NCI-H345 treated with DMSO at 0.1 percent for 48 hours (cell line): ENCODE data around the gene MAPK11.

Experiments used
- DNase-seq: peaks from one replicate; lab custom pipeline; 2025; ENCODE audit not compliant: unreplicated experiment; lab: John Stamatoyannopoulos, UW

The MAPK11 gene

DNA sequence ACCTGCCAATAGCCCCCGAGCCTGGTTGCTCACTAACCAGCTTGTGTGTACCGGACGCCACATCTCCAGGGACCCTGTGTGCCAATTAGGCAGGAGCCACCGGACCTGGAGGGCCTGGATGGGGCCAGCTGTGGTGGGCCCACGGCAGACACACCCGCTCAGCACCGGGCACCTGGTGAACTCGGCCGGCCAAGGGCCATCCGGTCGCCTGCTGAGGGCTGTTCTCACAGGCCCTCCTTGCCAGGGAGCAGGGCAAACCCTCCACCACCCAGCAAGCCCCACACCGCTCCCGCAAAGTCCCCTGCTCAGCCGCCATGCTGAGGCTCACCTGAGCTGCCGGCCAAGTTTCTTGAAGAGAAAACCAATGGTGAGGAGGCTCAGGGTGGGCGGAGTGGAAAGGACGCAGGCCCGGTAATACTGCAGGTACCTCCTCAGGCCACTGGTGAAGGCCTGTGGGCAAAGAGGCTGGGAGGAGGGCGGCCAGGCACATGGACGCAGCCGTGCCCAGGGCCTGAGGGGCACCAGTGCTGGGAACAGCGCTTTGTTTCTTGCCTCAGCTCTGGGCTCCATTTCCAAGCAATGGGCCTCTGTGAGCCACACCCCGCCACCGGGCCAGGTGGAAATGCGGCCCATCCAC lies 42.5 kb downstream of the MAPK11 start:
- no peak for DNase-seq

DNA sequence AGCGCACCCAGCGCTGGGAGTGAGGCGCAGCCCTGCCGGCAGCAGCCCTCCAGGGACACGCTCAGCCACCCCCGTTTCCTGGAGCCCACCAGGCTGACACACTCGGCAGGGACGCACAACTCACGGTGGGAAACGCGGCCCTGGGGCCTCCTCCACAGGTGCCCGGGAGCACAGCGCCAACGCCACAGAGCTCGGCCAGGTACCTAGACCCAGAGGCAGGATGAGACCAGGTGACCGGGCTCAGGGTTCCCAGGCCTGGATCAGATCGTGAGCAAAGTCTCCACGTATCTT lies 43.4 kb downstream of the MAPK11 start:
- DNase-seq: no peak

GRCh38 chr22:50226063-50226874 lies 43.9 kb downstream of the MAPK11 start:
- DNase-seq: no peak

DNA sequence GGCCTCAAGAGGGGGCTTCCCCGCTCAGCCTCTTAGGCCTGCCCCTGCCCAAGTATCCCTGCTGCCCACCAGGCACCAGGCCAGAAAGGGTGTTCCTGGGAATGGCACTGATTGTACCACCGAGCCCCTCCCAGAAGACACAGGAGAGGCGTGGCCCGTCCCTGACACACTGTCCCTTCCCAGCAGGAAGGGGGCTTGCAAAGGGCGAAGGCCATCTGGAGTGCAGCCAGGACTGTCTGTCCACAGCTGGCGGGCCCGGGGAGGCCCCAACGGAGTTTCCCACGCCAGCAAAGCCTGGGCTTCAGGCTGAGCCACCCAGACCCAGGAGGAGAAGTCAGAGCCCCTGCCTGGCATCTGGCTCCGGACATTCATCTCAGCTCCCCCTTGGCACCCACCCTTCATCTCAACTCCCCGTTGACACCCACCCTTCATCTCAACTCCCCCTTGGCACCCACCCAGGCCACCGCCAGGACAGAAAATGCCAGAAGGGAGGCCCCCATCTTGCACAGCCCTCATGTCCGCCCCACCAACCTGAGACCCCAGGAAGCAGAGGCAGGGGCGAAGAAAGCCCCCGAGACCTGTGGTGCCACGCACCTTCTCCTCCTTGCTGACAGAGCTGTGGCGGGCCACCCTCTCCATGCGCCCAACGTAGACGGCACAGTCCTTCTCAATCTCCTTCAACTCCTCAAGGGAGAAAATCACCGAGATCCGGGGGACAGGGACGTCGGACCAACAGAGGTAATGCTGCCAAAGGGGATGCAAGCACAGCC lies 44.8 kb downstream of the MAPK11 start:
- DNase-seq: no peak

DNA sequence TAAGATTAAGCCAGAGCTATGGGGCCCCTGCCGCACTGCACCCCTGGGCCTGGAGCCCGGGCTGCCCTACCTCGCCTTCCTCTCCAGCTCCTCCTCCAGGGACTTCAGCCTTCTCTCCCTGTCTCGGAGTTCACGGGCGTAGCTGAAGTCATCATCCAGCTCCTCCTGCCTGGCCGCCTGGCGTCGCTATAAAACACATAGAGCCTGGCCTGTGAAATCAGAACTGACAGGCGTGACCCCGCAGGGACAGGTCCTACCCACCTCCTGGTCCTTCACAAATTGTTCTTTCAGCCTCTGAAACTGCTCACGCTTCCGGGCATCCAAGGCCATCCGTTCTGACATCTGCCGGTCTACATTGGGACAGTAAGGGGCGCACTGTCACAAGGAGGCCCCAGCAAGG lies 46.1 kb downstream of the MAPK11 start:
- DNase-seq: no peak

DNA sequence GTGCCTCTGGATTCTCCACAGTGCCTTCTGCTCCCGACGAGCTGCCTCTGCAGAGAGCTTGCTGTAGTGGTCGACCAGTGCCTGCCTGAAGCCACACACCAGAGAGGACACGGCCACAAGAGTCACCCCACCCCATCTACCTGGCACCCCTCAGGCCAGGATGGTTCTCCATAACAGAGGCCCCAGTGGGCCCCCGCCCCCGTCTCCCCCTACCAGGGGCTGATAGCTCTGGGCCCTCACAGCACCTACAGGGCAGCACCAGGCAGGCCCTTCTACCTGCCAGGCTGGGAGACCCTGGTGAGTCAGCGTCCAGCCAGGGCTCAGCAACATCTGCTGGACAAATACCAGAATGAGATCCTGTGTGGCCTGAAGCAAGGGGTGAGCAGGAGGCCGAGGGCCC lies 47.7 kb downstream of the MAPK11 start:
- DNase-seq: no peak

DNA sequence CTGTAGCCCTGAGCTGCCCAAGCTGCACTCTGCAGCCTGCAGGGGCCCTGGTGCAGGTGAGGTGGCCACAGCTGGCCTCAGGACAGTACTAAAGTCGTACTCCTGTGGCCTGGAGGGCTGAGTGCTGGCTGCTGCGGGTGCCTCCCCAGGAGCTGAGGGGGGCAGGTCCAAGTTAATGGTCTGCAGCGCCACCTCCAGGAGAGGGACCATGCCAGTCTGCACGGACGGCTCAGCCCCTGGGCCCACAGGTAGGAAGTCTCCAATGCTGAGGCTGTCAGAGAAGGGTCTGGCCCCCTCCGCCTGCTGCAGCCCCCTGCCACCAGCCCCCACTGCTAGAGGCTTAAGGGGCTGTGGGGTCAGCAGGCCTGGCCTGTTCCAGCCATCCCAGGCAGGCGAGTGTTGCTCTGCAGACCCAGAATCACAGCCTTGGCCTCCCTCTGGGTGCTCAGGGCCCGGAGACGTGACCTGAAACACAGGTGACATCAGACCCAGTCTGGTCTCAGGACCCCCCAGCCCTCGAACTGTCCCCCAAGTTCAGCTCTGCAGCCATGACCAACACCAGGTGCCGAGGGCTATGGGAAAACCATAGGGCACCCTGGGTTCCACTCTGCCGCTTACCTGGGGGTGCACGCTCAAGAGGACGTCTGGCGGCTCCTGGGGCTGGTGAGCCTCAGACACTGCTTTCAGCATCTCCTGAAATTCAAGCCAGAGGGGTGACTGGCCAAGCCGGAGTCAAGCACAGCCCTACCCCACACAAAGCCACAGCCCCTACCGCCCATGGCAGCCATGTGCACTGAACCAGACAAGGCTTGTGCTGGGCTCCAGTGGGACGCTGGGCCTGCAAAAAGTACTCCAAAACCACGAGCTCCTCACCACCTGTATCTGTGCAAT lies 48.5 kb downstream of the MAPK11 start:
- DNase-seq: no peak

DNA sequence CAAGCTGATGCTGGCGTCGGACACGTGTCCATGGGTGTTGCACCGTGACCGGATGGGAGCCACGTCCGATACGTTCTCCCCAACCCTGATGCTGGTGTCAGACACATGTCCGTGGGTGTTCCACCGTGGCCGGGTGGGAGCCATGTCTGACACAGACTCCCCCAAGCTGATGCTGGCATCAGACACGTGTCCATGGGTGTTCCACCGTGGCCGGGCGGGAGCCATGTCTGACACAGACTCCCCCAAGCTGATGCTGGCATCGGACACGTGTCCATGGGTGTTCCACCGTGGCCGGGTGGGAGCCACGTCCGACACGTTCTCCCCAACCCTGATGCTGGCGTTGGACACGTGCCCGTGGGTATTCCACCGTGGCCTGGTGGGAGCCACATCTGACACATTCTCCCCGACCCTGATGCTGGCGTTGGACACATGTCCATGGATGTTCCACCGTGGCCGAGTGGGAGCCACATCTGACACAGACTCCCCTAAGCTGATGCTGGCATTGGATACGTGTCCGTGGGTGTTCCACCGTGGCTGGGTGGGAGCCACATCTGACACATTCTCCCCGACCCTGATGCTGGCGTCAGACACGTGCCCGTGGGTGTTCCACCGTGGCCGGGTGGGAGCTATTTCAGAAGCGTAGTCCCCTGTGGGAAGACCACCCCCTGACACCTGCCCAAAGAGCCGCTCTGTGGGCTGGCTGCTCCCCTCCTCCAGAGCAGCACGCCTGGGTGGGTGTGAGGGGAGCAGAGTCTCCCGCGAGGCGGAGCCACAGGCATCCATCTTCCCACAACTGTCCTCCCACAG lies 49.4 kb downstream of the MAPK11 start:
- no peak for DNase-seq

GRCh38 chr22:50219800-50220602 lies 50.2 kb downstream of the MAPK11 start:
- no peak for DNase-seq

GRCh38 chr22:50218996-50219727 lies 51.0 kb downstream of the MAPK11 start:
- DNase-seq: peak; percentile 37

- peak; percentile 5 for DNase-seq
Measured at GRCh38 chr22:50218153-50218995, 51.8 kb downstream of the MAPK11 start.

DNA sequence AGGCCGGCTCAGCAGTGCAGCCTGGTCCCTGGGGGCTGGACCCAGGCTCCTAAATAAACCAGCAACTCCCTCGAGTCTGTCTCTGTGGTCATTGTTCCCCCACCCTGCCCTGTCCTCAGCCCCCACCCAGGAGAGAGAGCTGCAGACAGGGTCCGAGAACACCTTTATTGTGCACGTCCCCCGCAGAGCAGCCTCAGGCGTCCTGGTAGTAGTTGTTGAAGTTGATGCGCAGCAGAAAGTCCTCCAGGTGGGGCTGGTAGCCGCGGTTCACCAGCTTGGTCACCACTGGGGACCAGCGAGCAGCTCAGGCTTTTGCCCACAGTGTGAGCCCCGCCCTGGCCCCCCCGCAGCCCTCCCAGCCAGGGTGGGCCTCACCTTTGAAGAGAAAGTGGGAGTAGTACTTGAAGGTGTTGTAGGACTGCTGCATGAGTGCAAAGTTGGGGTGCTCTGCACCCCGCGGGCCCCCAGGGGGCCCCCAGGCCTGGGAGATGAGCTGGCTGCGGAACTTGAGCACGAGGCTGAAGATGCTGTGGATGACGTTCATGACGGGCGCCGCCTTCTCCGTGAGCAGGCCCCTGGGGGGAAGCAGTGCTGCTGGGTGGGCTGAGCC lies 52.5 kb downstream of the MAPK11 start:
- no peak for DNase-seq

DNA sequence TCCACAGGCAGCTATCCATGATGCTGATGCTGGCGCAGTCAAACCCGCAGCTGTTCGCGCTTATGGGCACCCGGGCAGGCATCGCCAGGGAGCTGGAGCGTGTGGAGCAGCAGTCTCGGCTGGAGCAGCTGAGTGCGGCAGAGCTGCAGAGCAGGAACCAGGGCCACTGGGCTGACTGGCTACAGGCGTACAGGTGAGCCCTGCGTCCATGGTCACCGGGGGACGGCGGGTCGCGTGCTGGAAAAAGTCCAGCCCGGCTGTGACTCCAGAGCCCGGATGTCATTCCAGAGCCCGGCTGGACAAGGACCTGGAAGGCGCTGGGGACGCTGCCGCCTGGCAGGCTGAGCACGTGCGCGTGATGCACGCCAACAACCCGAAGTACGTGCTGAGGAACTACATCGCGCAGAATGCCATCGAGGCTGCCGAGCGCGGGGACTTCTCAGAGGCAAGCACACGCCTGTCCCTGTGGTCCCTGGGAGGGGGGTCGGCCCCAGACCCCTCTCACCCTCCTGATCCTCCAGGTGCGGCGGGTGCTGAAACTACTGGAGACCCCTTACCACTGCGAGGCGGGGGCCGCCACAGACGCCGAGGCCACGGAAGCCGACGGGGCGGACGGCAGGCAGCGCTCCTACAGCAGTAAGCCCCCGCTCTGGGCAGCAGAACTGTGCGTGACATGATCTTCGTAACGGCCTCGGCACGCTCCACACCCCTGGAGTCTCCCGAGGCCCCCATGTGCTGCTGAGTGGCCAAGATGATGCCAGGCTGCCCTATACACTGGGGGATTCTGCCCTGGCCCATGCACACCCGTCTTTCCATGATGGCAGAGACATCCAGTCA lies 53.3 kb downstream of the MAPK11 start:
- no peak for DNase-seq

GRCh38 chr22:50216055-50216683 lies 54.0 kb downstream of the MAPK11 start:
- DNase-seq: no peak

- no peak for DNase-seq
Measured at GRCh38 chr22:50215297-50216054, 54.7 kb downstream of the MAPK11 start.
